ENCODE results near the gene ALDH1L1.

ALDH1L1 gene

DNA sequence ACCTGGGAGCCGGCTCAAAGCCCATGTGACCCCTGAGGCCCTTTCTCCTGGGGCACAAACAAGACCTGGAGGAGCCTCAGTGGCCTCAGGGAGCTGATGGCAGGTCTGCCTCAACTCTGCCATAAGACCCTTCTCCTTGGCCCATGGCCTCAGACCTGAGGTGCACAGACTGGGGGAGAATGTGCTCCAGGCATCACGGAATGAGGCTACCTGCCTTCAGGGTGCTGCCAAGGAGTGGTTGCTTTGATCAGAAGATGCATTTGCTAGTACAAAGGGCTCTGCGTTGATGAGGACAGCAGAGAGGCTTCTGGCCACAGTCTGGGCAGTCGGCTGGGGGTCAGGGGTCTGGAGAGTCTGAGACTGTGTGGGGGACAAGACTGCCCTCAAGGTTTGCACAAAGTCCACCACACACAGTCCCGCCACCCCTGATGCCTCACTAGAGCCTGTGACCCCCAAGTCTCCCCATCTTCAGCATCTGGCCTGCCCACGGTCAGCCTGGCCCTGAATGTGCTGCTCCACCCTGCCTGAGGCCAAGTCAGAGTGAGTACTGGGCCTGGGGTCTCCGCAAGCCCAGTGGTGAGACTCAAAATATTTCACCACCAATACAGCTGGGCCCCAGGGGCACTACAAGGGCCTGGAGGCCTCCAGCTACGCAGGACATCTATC is 26.6 kb downstream of the ALDH1L1 start:
- DNase-seq, result no peak

GRCh38 chr3:126152901-126153694 is 27.3 kb downstream of the ALDH1L1 start:
- no peak for DNase-seq

DNA sequence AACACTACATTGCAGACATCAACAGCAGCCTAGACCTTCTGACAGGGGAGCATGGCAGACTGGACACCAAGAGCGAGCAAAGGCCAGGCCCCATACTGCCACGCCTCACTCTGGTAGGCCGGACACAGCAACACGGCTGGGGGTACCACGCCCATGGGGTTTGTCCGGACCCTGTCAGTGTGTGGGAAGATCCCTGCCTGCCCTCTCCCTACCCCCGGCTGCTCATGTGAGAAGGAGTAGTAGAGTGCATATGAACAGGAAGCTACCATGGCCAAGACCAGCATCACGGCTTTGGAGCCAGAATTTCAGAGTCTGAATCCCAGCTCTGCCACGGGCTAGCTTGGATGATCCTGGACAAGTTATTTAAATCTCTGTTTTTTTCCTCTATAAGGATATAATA is 27.9 kb downstream of the ALDH1L1 start:
- DNase-seq, result no peak

DNA sequence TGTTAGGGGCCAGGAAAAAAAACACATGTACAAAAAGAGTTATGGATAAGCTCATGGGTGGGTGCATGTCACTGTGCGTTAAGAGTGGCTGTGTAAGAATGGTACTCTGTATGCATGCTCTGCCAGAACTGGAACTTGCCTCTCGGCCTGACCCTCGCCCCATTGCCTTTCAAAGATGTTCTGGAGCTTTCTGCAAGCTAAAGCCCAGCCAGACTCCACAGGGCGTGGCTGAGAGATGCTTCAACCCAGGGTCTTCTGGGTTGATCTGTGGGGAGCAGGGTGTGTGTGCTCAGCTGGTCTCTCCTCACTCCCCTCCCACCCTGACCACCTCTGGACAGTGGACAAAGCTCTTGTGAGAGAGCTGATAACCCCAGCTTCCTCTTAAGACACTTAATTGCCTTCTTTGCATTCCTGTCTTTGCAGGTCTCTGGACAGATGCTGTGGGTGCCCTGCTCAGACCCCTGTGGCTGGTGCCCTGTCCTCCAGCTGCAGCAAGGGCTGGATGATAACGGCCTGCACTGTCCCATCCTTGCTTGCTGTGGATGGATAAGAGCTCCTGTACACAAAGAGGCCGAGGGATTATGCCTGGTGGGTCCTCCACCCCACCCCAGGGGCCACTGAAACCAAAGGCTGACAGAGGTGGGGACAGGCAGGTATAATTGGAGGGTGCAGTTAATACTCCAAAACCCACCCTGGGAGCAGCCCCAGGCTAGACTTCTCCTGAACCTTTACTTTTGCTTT is 28.7 kb downstream of the ALDH1L1 start:
- no peak for DNase-seq

DNA sequence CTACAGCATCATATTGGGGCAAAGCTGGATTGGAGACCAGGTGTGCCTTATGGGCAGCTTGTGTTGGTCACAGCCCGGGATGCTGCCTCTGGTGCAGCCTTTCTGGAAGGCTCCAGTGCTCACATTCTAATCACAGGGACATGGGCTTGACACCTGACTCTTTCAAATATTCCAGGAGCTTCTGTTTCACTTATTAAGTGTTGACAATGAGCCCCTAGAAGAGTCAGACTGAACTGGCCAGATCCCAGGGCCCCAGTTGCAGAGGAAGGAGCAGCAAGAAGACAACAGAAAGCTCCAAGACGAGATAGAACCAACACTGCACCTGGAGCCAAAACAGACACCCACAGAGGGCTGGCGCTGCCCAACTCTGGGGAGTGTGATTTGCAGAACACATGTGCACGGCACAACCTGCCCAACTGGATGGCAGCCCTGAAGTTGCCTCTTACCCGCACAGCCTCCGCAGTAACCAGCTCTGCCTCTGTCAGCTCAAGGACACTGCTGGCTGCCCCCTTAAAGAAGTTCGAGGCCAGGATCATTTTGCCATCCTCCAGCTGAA is 30.3 kb downstream of the ALDH1L1 start:
- DNase-seq, result no peak

- no peak for DNase-seq
Observed at GRCh38 chr3:126149256-126149902, 31.0 kb downstream of the ALDH1L1 start.

- DNase-seq, result no peak
Observed at GRCh38 chr3:126147932-126148683, 32.3 kb downstream of the ALDH1L1 start.

DNA sequence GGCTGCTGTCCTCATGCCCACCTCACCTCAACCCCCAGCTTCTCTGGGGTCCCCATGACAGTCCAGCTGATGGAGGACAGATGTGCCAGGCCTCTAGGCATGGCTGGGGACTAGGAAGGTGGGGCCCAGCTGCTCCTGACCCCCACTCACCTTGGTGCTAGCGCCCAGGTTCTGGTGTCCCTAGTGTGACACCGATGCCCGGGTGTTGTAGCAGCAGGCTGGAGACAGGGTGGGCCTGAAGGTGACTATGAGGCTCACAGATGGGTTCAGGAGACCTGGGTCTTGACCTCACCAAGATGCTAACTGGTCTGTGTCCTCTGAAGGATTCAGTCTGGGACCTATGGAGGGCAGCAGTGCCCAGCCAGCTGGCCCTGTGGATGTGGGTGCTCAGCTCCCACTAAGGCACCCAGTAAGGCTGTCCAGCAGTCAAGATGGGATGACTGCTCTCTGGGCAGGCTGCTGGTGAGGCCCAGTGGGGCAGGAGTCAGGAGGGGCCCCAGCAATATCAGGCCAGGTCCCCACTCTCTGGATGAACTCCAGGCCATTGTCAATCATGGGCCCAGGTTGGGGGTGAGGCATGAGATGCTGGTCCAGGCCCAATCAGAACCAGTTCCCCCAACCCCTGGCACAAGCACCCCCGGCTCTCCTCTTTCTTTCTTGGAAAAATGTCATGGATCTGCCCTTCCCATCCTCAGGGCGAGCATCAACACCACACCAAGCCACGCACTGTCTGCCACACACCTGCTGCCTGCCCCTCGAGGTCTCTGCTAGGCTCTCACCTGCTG is 33.0 kb downstream of the ALDH1L1 start:
- no peak for DNase-seq

GRCh38 chr3:126146525-126147146 is 33.8 kb downstream of the ALDH1L1 start:
- DNase-seq, result no peak

- DNase-seq, result no peak
Observed at GRCh38 chr3:126146034-126146433, 34.4 kb downstream of the ALDH1L1 start.

- DNase-seq, result no peak
Observed at GRCh38 chr3:126142652-126143051, 37.7 kb downstream of the ALDH1L1 start.

DNA sequence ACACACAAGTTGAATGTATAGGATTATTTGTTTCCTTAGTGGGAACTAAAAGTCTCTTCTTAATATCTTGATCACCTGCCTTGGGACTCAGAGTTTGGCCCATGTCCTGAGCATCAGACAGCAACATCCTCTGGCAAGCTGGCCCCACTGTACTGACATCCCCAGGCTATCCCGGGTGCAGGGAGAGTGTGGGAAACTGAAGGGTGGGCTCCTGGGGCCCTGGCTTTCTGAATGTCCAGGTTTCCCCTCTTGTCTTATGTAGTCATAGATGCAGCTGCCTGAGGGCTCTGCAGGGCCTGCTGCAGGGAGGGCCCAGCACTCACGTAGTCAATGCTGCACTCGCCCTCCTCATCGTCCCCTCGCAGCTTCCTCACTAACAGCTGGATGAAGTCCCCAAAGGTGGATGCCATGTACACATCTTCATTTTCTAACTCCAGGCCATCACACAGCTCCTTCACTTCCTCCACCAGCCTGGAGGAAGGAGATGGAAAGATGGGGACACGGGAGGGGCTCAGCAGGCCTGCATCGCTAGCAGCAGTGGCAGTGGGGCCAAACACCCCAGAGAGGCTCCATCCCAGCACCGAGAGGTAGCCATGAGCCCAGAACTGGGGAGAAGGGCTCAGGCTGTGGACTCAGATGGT is 42.8 kb downstream of the ALDH1L1 start:
- no peak for DNase-seq

- DNase-seq, result no peak
Observed at GRCh38 chr3:126136428-126137220, 43.8 kb downstream of the ALDH1L1 start.

GRCh38 chr3:126135406-126136076 is 44.8 kb downstream of the ALDH1L1 start:
- DNase-seq, result no peak

DNA sequence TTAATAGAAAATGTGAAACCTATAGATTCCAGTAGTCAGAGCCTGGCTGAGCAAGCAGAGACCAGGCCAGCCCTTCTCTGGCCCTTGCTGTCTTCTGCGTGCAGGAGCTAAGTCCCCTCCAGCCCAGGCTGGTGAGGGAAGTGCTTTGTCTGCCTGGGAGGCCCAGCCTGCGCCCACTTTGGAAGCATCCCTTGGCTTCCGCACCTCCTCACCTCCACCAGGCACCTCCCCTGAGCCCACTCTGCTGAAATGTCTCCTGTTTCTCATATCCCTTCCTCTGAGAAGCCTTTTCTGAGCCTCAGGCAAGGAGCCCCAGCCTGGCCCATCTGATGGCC is 45.3 kb downstream of the ALDH1L1 start:
- no peak for DNase-seq

DNA sequence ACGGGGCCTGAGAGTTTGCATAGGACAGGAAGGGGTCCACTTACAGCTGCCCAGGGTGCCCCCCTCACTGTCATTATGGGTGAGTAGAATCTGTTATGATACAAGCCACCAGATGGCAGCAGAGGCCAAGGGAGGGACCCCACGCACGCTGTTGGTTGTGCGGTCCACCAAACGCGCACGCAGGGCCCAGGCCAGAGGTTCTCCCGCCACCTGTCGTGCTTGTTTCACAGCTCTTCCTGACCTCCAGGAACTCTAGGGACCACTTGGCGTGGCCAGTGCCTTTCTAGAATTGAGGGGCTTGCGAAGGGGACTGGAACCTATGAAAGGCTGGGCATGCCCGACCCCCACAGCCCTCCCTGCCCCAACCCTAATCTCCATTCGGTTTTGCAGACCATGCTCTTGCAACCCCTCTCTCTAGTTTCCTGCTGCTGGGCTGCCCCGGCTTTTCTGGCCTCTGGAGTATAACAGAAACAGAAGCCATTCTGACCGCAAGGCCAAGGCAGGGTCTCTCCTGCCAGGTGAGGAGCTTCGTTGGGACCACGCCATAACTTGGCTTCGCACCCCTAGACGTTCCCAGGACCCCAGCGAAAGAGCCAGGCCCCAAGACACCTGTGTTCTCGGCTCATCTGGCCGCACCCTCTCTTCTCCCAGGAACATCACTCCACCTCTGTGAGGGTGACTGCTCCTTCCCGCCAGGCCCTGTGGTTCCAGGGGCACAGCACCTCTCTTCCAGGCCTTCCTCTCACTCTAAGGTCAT is 46.0 kb downstream of the ALDH1L1 start:
- DNase-seq, result peak; percentile 34

DNA sequence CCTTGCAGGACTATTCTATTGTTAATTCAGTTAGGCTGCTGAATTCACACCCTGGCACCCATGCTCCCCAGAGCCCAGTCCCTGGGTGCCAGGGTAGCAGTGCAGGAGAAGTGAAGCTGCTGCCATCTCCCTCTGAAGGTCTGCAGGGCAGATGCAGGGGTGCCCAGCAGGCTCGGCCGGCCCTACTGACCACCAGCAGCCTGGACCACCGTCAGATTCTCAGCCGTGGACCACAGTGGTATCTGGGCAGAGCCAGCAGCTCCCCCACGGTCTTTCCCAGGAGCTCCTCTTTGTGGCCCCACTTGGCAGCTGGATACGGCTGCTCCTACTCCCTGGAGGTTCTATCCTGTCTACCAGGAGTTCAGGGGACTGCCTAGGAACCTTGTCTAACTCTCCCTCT is 46.8 kb downstream of the ALDH1L1 start:
- DNase-seq, result no peak

Measured in NCI-H2029 treated with DMSO at 0.1 percent for 48 hours (cell line).